Brain microvascular endothelial cell (primary cell): ENCODE data around the gene CTR9.

Experiments
- DNase-seq: peaks from one replicate; pipeline ENCODE4 v3.0.0-alpha.2; 2020
- H3K27ac ChIP-seq: fragments of 250-450 bp; sonication (Bioruptor Pico); 2 replicates; pipeline ENCODE4 v1.5.1; 2020; ENCODE audit warnings: mild to moderate bottlenecking, moderate library complexity
- H3K27me3 ChIP-seq: fragments of 250-450 bp; sonication (Bioruptor Pico); replicated peaks from 2 replicates; pipeline ENCODE4 v1.5.1; 2020; ENCODE audit warnings: mild to moderate bottlenecking
- H3K36me3 ChIP-seq: fragments of 250-450 bp; sonication (Bioruptor Pico); replicated peaks from 2 replicates; pipeline ENCODE4 v1.5.1; 2020; ENCODE audit warnings: mild to moderate bottlenecking
- H3K4me3 ChIP-seq: 2 replicates; pipeline ENCODE4 v1.5.1; 2011; ENCODE audit warnings: low read depth, mild to moderate bottlenecking, control low read depth, low read length, moderate library complexity
- in situ Hi-C: cut with HindIII; loops from 2 replicates; pipeline ENCODE4 v1.10.0; 2017; ENCODE audit warnings: low sequenced_read_pairs, low pct_ligation_motif_present
- TF ChIP-seq, protein P1 (sequence below): IDR thresholded peaks from 2 replicates; pipeline ENCODE4 v1.5.1; 2011; ENCODE audit warnings: low read depth, mild to moderate bottlenecking, moderate library complexity, low read length, control low read depth, inconsistent platforms; ENCODE audit errors: missing control alignments

Gene CTR9

GRCh38 chr11:10750838-10751580, at the start of gene CTR9:
Gene CTR9, plus strand, starts transcription at chr11:10751246. Its CDS starts 167 bp downstream, at chr11:10751413.
- no peaks in the 10 kb centered on the region for H3K27me3 ChIP-seq
- H3K36me3 ChIP-seq = peaks cover 6% of the 10 kb centered on the region
- H3K27ac ChIP-seq = peak within 1 kb of the TSS; percentile 80
- TF ChIP-seq, protein P1, sequence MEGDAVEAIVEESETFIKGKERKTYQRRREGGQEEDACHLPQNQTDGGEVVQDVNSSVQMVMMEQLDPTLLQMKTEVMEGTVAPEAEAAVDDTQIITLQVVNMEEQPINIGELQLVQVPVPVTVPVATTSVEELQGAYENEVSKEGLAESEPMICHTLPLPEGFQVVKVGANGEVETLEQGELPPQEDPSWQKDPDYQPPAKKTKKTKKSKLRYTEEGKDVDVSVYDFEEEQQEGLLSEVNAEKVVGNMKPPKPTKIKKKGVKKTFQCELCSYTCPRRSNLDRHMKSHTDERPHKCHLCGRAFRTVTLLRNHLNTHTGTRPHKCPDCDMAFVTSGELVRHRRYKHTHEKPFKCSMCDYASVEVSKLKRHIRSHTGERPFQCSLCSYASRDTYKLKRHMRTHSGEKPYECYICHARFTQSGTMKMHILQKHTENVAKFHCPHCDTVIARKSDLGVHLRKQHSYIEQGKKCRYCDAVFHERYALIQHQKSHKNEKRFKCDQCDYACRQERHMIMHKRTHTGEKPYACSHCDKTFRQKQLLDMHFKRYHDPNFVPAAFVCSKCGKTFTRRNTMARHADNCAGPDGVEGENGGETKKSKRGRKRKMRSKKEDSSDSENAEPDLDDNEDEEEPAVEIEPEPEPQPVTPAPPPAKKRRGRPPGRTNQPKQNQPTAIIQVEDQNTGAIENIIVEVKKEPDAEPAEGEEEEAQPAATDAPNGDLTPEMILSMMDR = peak; percentile 54
- peak; percentile 92 for DNase-seq
- in situ Hi-C loops = no loop called here
- peak within 1 kb of the TSS; percentile 94 for H3K4me3 ChIP-seq

- Histone ChIP-seq H3K4me3 (no peak overlapping the region), H3K27me3 (no peaks in the 10 kb centered on the region), H3K36me3 (no peaks in the 10 kb centered on the region), H3K27ac (no peak overlapping the region)
- peak; percentile 9 for DNase-seq
- TF ChIP-seq, protein P1 = no peak
- in situ Hi-C loops = no loop called here
Measured at GRCh38 chr11:10701982-10702381, 49.1 kb upstream of the CTR9 start.

DNA sequence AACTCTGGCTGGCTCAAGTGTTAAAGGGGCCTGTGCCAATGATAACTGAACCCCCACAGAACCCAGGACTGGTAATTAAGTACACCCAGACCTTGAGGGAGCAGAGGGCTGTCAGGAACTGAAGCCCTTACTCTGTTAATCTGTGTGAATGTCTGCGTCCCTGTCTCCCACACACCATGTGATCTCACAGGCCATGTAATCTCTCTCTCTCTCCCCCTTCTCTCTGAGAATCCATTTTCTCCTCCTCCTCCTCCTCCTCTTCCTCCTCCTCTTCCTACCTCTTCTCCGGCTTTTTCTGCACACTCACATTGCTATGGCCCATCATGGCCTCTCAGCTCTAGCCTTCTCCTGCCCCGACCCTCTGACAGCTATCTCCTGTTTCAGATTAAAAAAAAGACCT, 42.9 kb upstream of the CTR9 start:
- TF ChIP-seq, protein P1 = no peak
- in situ Hi-C loops = no loop called here
- Histone ChIP-seq H3K27me3 (no peaks in the 10 kb centered on the region), H3K36me3 (no peaks in the 10 kb centered on the region), H3K27ac (no peak overlapping the region), H3K4me3 (no peak overlapping the region)
- no peak for DNase-seq

- in situ Hi-C loops = no loop called here
- TF ChIP-seq, protein P1 = no peak
- Histone ChIP-seq H3K27ac (no peak overlapping the region), H3K36me3 (no peaks in the 10 kb centered on the region), H3K4me3 (no peak overlapping the region), H3K27me3 (no peaks in the 10 kb centered on the region)
- no peak for DNase-seq
Measured at GRCh38 chr11:10709299-10710086, 41.6 kb upstream of the CTR9 start.

GRCh38 chr11:10715571-10715970, 35.5 kb upstream of the CTR9 start:
- no peaks in the 10 kb centered on the region for H3K27me3 ChIP-seq
- H3K27ac ChIP-seq = no peak overlapping the region
- no peak overlapping the region for H3K4me3 ChIP-seq
- in situ Hi-C loops = no loop called here
- TF ChIP-seq, protein P1 = no peak
- DNase-seq = no peak
- no peaks in the 10 kb centered on the region for H3K36me3 ChIP-seq
